ENCODE measurements around the gene PAX3.

Gene PAX3

DNA sequence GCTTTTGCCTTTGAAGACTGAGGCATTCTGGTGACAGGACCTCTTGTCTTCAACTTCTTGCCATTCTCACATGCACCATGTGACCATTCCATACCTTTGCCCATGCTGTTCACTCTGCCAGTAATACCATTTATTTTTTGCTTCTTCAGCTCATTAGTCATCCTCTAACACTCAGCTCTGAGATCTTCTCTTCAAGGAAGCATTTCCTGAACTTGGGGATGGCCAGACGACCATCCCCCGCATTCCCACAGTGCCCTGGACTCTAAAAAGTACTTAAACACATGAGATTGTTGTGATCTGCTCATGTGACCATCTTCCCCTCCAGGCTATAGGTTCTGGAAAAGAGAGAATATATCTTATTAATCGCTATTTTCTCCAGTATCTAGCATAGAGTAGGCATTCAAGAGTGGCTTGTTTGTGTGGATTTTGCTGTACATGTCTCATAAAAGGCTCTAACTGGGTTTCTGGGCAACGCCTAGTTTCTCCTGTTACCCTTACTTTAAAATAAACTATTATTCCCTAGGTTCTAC lies 33.9 kb downstream of the PAX3 start:
- no peak for DNase-seq

DNA sequence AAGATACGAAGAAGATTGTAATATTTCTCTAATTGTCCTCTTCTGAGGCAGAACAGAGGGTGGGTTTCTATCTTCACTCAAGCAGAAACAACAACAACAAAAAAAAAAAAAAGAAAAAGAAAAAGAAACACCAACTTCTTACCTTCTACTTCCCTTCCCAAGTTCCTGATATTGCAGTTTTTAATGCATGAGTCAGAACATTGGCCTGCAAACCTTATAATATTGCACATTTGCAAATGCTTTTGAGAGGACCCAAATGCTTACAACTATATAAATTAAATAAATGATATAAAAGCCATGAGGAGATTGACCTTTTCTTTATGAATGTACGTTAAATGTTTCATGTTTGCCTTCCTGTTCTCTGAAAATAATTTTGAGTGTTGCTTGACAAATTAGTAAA lies 37.3 kb downstream of the PAX3 start:
- no peak for DNase-seq

DNA sequence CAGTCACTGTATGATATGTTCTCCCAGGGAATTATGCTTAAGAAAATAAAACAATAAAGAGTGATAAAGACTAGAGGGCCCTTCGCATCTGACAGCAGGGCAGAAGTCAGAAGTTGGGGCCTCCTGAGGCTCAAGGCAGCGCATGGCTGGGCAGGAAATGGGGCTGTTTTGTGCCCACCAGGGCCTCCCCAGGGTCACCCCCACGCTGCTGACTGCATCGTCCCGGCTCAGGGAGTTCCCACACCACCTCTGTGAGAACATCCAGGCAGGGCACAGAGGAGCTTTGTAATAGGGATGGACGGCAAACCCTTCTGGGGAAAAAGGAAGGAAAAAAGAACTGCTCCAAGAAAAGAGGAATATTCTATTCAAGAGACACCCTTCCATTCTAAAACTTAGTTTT lies 41.2 kb downstream of the PAX3 start:
- no peak for DNase-seq

DNA sequence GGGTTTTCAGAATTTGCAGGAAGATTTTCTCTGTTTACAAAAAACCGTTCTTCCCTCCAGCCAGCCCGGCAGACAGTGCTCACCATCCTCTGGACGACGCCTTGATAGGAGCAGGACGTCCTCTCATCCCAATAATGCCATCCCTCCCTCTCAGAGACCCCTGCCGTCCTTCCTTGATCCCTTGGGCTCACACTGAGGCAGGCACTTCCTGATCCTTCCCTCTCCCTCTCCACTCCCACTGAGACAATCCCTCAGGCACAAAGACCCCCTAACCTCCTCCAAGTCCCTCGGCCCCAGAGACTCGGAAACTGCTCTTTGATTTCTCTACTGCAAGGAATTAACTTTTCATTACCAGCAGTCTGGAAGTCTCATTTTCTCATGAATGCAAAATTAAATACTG lies 42.5 kb downstream of the PAX3 start:
- no peak for DNase-seq

DNA sequence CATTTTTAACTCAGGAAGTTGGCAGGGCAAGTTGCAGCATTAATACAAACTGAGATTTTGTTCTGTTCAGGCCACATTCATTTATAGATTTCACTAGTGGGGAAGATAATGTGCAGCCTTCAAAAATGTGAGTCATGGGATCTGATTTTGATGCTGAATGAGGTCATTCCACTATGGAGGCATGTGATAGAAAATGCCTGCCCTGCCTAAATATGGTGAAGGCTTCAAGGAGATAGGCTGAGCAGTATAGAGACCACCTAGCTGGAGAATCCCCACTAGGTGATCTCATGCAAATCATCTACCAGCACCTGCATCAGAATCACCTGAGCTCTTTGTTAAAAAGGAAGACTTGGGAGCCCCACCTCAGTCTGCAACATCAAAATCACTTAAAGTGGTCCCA lies 43.7 kb downstream of the PAX3 start:
- no peak for DNase-seq

DNA sequence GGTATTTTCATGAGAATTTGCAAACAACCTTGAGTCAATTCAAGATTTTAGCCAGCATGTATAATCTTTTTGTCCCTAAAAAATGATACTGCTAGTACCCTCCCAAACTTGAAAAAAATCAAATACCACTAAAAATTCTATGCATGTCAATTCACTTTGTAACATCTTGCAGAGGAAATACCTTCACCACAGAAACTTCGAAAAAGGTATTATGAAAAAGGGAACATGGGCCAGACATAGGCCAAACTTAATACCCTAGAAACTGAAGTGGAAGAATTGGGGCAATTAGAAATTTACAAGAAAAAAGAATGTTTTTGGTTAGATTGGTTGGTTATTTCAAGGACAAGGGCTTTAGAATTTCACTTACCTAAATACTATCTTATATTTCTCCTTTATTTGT lies 48.5 kb downstream of the PAX3 start:
- no peak for DNase-seq

DNA sequence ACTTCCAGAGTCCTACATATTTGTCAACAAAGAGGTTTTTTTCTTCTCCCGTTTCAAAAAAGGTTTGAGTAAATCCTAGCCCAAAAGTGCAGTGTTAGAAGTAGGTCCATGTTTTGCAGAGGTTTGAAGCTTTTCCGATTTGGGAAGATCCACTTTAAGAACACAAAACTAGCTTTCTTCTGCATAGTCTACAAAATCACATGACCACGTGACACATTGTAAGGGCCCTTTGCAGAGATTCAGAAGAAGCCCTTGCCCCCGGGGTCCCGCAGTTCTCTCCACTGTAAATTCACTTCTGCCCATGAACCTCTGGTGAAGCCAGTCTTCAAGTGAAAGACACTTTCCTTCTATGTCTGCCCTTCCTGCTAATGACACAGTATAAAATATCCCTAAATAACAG lies 49.4 kb downstream of the PAX3 start:
- DNase-seq: no peak

DNA sequence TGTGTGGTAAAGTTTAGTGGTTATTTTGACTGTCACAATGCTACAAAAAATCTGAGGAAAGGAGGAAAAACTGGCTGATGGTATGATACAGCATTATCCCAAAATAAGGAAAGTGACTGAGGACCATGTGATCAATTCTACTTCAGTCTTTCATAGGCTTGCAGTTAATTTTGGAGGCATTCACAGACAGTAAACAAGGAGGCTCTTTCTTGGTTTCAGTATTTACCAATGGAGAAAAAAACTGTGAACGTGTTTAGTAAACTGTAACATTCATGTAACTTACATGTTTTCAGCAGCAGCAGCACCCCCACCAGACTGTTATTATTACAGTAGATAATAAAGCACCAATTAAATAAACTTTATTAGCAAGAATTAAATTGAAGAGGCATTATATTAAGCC lies 50.0 kb downstream of the PAX3 start:
- DNase-seq: no peak

DNA sequence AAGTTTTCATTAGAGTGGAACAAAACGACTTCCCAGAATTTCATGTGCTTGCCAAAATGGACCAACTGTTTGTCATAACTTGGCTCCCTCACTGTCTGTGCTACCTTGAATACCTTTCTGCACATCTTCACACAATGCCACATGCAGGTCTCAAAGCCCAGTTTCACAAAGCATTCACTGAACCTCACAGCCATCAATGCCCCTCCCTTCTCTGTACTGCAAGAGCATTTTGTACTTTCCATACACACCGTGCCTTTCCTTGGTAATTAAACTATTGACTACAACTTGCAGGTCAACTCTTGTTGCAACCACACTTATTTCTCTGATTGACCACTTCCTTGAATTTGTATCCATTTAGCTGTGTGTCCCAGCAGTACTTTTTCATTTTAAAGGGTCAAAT lies 50.5 kb downstream of the PAX3 start:
- DNase-seq: no peak

DNA sequence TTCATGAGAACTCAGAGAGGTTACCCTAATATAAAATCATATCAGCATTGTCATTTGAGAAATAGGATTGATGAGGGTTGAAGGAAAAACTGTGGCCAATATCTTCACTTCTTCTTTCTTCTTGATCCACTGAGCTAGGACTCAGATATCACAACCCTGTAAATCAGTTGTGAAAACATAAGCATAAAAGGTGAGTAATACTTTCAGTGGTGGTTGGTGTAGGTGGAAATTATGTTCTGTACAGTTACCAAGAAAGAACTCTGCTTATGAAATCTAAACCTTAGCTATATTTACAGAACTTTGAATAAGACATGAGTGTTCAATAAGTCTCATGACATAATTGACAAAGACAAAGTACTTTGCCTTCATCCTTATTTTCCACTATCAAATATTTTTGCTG lies 56.3 kb downstream of the PAX3 start:
- DNase-seq: no peak

DNA sequence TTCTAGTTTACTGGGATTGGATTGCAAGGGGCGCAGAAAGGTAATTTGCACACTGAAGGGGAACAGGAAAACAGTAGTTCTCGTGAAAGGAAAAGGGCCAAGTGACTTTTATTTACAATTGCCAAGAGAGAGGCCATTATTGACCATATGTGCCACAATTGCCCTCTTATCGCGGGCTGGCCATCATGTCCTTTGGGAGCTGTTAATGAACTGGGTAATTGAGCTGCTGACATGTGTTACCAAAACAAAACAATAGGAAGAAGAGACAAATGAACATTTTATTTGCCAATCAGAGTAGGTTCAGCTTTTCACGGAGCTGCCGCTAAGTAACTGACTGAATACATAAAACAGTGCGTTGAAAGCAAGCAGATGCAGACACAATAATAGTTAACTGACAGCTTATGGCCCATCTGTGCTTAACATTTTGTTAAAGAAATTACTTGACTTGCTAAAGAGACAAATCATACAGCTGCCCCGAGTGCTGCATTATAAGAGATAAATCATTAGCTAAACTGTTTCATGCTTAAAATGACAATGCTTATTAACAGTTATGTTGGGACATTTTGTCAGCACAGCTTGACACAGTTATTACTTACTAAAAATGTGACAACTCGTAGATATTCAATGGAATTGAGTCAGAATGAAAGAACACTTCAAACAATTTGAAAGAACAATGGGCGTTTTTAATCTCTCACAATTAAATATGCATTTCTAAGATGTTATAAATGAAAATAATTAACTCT lies 57.5 kb downstream of the PAX3 start:
- no peak for DNase-seq

DNA sequence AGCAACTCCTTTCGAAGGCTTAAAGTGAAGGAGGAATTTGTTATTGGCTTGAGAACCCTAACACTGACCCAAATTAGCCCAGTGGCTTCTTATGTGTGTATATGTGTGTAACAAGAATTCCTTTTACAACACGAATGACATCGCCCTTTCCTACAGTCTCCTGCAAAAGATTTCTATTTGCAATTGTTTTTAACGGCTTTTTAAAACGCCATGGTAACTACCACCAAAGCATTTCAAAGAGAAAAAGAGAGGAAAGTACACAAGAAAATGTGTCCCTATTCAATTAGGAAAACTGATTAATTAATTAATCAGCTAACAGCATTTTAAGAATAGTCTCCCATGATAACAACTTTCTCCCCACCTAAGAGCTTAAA lies 58.1 kb downstream of the PAX3 start:
- DNase-seq: no peak

DNA sequence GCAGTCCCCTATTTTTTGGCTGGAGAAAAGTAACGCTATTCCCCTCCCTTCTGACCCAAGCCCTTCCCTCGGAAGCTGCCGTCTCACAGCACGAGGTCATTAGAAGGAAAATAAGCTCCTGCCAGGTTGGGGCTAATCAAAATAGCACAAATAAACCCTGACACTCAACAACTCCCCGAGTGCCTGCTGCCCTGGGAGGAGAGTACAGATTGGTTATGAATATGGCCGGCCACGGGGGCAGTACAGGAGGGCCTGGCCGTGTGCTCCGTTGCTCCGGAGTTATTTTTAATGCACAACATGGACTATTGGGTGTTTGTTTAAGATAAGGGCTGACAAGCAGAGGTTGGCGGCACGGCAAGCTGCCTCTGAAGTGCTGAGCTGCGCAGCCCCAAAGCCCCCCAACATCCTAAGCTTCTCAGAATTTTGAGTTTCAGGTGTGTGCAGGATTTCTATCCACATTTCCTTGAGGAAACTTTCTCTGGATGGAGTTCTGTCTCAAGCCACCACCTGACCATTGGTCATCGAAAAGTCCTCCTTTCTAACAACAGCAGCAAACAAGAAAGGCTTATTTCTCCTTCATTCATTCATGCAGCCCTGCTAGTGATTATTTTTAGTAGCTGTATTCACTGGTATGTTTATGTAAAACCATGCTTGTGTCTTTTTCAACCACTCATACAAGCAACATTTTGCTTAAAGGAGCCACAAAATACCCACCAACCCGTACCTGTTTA lies 58.7 kb downstream of the PAX3 start:
- no peak for DNase-seq

DNA sequence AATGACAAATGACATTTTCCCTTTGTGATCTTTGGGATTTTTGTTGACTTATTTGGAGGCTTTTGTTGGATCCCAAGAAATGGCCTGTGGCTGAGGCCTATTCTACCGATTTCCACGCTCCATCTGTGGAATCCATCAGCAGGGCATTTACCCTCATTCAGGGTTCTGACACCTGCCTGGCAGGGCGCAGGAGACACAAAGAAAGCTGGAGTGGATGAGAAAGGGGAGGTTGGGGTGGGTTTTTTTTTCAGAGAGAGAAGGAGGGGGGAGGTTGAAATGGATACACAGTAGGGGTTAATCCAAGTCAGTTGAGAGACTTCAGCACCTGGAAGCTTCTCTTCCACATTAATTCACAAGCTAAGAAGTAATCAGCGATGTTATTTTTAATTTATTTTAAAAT lies 59.7 kb downstream of the PAX3 start:
- DNase-seq: no peak

DNA sequence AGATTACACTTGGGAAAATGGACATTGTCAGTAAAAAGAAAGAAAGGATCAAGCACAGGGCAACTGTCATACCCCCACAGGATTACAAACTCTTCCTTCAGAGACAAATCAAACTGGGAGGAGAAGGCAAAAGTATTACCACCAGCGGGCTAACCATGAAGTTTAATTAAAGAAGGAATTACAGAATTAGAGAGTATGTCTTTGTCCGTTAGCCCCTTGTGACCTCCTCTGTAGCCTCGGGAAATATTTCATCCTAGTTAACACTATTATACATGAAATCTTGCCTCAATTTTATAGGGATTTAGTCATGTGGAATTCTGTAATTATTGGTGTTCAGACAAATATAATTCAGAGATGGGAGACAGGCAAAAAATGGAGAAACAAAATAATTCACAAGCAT lies 60.7 kb downstream of the PAX3 start:
- DNase-seq: no peak

DNA sequence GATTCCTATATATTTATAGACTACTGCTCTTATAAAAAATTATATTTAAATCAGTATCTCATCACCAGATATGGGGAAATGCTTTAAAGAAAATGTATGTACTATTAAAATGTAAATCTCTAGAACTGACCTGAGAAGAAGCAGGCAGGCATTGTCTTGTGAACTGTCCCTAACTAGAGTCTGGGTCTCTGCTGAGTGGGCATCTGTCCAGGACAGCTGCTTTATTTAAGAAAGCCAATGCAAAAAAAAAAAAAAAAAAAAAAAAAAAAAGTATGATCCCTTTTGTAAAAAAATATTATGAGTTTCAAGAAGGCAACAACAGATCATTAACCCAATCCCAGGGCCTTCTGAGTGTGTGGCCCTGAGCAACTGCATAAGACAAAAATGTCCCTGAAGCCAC lies 66.0 kb downstream of the PAX3 start:
- DNase-seq: no peak

DNA sequence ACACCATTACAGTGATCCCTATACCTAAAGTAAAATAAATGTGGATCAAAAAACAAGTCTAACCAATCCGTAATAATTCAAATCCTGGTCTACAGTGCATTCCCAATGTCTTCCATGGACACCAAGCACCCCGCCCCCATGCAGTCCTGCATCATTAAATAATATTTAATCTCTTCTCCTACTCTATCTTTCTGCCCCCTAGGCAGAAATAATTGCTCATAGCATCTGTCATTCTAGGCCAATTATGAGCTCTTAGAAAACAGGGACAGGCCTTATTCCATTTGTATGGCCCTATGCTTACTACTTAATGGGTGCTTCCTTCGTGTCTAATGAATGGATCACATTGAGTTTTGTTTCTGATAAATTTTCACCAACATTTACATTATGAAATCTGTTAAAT lies 66.4 kb downstream of the PAX3 start:
- no peak for DNase-seq

DNA sequence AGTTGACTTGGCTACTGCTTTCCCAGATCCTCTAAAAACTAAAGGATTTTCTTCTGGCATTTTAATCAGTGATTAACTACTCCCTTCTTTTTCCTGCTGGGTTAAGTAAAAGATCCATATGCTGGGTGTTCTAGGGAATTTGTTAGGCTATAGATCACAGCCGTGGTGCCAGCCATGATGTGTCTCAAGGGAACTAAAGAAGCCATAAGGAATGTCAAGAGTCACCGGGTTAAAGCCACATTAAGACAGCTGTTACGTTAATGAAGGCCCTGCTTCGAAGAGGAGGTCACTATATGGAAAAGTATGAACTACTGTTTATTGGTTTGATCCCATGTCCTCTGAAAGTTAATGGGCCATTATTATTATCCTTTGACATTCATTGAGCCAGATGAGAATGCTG lies 70.7 kb downstream of the PAX3 start:
- no peak for DNase-seq

DNA sequence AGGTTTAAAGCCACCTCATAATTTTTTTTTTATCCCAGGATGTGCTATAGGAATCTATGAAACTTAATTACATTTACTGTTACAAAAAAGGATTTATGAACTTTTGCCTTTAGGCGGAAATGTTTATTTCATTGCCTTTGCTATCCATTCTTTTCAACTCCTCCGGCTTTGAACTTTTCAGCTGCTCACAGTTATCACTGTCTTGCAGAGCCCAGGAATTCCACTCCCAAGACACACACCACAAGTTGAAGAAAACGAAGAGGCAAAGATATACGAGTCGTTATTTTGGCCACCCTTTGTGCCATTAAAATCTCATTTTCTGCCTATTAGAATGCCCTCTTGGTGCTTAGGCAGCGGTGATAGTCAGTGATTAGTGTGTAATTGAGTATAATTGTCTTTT lies 80.0 kb downstream of the PAX3 start:
- DNase-seq: no peak

DNA sequence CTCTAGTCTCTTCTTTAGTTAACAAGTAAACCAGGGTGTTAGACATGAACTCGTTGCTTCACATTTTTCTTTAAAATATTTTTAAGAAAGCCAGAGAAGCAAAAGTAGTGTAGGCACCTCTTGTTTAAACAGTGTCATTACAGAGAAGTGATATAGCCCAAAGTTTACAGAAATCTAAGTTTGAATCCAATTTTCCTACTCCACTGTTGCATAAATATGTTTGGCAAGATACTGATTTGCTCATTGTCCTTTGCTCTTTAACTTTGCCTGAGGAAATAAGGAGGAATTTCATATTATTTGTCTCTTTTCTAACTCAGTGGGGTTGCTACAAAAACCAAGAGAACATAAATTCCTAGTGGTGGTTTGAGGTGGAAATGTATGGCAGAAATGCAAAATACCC lies 81.1 kb downstream of the PAX3 start:
- DNase-seq: no peak

DNA sequence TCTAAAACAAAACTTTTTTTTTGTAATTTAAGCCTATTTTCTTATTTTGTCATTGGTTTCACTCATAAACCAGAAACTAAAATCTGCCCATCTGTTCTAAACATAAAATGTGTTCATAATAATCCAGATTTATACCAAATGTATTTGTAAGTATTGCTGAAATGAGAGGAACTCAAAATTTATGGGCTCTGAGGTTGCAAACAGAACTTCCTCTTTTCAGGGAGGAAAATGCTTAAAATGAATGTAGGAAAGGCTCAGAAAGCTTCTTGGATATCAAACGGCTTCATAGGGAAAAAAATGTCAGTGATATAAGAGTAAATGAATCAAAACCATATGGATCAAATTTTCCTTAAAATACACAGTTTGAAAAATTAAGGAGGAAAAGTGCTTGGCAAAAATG lies 83.9 kb downstream of the PAX3 start:
- DNase-seq: no peak

DNA sequence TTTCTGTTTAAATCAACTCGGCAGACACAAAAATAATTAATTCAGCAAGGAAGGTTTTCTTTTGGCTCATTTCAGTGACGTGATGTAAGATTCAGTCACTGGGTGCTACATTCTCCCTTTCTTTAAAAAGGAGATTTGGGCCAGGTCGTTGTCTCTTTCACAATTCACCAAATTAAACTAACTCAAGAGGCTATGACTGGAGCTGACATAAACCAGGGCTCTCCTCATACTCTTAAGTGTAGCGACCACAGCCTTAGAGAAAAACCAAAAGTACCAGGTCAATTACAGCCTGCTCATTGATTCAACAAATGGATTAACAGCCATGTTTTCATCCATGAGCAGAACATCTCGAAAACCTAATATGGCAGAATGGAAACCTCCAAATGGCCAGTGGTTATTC lies 85.7 kb downstream of the PAX3 start:
- no peak for DNase-seq

DNA sequence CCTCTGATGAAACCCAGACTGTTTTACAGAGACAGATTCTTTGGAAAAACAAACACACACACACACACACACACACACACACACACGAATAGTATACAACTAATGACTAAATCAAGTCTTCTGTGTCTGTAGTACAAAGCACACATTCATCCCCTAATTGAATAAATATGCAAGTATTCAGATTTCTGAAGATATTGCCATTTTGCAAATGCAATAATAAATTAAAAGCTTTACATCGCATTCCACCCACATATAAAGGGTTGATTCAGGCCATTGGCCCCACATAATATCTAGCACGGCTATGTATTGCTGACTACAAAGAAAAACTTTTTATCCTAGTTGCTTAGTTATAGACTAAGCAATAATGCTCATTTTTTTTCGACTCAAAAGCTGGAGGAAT lies 86.2 kb downstream of the PAX3 start:
- no peak for DNase-seq

DNA sequence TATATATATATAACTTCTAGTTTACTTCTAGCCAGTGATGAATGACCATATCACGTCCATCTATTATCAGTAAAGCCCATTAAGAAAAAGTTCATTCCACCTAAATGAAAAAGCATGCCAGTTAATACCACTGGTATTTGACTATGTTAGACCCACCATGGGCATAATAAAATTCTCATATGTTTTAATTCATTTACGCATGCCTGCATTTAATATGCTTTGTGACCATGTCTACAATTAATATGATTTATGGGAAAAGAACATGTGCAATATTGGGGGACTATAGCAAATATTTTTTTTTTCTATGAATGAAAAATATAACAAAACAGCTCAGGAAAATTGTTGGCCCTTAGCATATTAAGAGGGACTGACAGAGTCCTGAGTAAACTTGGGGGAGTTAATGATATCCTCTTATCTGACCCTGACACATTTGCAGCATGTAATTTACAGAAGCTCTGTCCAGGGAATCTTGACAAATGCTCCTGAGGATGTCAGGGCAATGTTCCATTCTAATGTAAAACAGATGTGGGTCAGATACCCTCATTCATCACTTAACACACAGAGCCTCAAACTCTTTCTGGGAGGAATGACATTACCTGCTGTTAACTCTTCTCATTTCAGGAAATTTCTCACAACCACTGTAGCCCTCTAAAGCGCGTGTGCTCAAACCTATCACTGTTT lies 90.6 kb downstream of the PAX3 start:
- no peak for DNase-seq

Measured in GF-D8 (cell line).